ENCODE data around the gene QDPR.

The QDPR gene

GRCh38 chr4:17500574-17500973 lies 11.3 kb downstream of the QDPR start:
- H3K4me1 ChIP-seq (ENCODE audit: insufficient read depth, low read length, severe bottlenecking), result peaks cover 3% of the 10 kb centered on the region
- H3K27ac ChIP-seq (ENCODE audit: low read depth, low read length, poor library complexity, severe bottlenecking), result no peak overlapping the region
- no peaks in the 10 kb centered on the region for H3K27me3 ChIP-seq (ENCODE audit: insufficient read depth, low read length)
- no peak overlapping the region for H3K4me2 ChIP-seq (ENCODE audit: low read length)
- H3K9ac ChIP-seq (ENCODE audit: low read length), result no peak overlapping the region
- H3K9me2 ChIP-seq (ENCODE audit: low read depth, low read length), result no peaks in the 10 kb centered on the region
- no peaks in the 10 kb centered on the region for H3K79me2 ChIP-seq (ENCODE audit: insufficient read depth, low read length)
- H3F3A ChIP-seq (ENCODE audit: insufficient read depth, low read length), result no peaks in the 10 kb centered on the region
- no peak overlapping the region for H2AFZ ChIP-seq (ENCODE audit: low read length)
- H3K4me3 ChIP-seq (ENCODE audit: low read depth, low read length, poor library complexity, severe bottlenecking), result no peak overlapping the region
- H3K9me3 ChIP-seq (ENCODE audit: low read length), result no peaks in the 10 kb centered on the region
- no peaks in the 10 kb centered on the region for H4K20me1 ChIP-seq (ENCODE audit: insufficient read depth, low read length)
- H3K36me3 ChIP-seq (ENCODE audit: insufficient read depth, low read length), result peaks cover 30% of the 10 kb centered on the region
- TF ChIP-seq EZH2 (IDR thresholded peaks at IDR 0.05; ENCODE audit: borderline replicate concordance, low read length), result no peak

GRCh38 chr4:17497890-17498523 lies 13.9 kb downstream of the QDPR start:
- H3K4me2 ChIP-seq (ENCODE audit: low read length), result no peak overlapping the region
- H3K27me3 ChIP-seq (ENCODE audit: insufficient read depth, low read length), result no peaks in the 10 kb centered on the region
- H3K9ac ChIP-seq (ENCODE audit: low read length), result no peak overlapping the region
- H3K27ac ChIP-seq (ENCODE audit: low read depth, low read length, poor library complexity, severe bottlenecking), result no peak overlapping the region
- no peaks in the 10 kb centered on the region for H3K79me2 ChIP-seq (ENCODE audit: insufficient read depth, low read length)
- H3K9me3 ChIP-seq (ENCODE audit: low read length), result no peaks in the 10 kb centered on the region
- H3K9me2 ChIP-seq (ENCODE audit: low read depth, low read length), result no peaks in the 10 kb centered on the region
- H3K36me3 ChIP-seq (ENCODE audit: insufficient read depth, low read length), result peaks cover 30% of the 10 kb centered on the region
- no peak overlapping the region for H3K4me3 ChIP-seq (ENCODE audit: low read depth, low read length, poor library complexity, severe bottlenecking)
- H2AFZ ChIP-seq (ENCODE audit: low read length), result no peak overlapping the region
- no peaks in the 10 kb centered on the region for H4K20me1 ChIP-seq (ENCODE audit: insufficient read depth, low read length)
- H3K4me1 ChIP-seq (ENCODE audit: insufficient read depth, low read length, severe bottlenecking), result peaks cover 3% of the 10 kb centered on the region
- TF ChIP-seq EZH2 (IDR thresholded peaks at IDR 0.05; ENCODE audit: borderline replicate concordance, low read length) (no peak), CTCF (IDR thresholded peaks at IDR 0.05; ENCODE audit: low read length) (no peak)
- H3F3A ChIP-seq (ENCODE audit: insufficient read depth, low read length), result no peaks in the 10 kb centered on the region

GRCh38 chr4:17494258-17495190 lies 17.4 kb downstream of the QDPR start:
- no peak overlapping the region for H3K9ac ChIP-seq (ENCODE audit: low read length)
- TF ChIP-seq EZH2 (IDR thresholded peaks at IDR 0.05; ENCODE audit: borderline replicate concordance, low read length) (no peak), CTCF (IDR thresholded peaks at IDR 0.05; ENCODE audit: low read length) (no peak)
- no peak overlapping the region for H2AFZ ChIP-seq (ENCODE audit: low read length)
- no peak overlapping the region for H3K4me2 ChIP-seq (ENCODE audit: low read length)
- H3K4me1 ChIP-seq (ENCODE audit: insufficient read depth, low read length, severe bottlenecking), result no peaks in the 10 kb centered on the region
- no peak overlapping the region for H3K27ac ChIP-seq (ENCODE audit: low read depth, low read length, poor library complexity, severe bottlenecking)
- H3K36me3 ChIP-seq (ENCODE audit: insufficient read depth, low read length), result 0 out of 2 replicates have a peak, but pooled peaks cover 17% of the 10 kb centered on the region
- no peaks in the 10 kb centered on the region for H3K9me2 ChIP-seq (ENCODE audit: low read depth, low read length)
- no peaks in the 10 kb centered on the region for H4K20me1 ChIP-seq (ENCODE audit: insufficient read depth, low read length)
- no peak overlapping the region for H3K4me3 ChIP-seq (ENCODE audit: low read depth, low read length, poor library complexity, severe bottlenecking)
- no peaks in the 10 kb centered on the region for H3K9me3 ChIP-seq (ENCODE audit: low read length)
- no peaks in the 10 kb centered on the region for H3K79me2 ChIP-seq (ENCODE audit: insufficient read depth, low read length)
- no peaks in the 10 kb centered on the region for H3K27me3 ChIP-seq (ENCODE audit: insufficient read depth, low read length)
- H3F3A ChIP-seq (ENCODE audit: insufficient read depth, low read length), result no peaks in the 10 kb centered on the region

All from OCI-LY1 (cell line).